Measurements from ENCODE around the gene ARHGEF40.

Gene ARHGEF40

GRCh38 chr14:21107283-21107800, 37.2 kb downstream of the ARHGEF40 start:
- H2AFZ ChIP-seq (ENCODE audit: low read length): peak overlapping the region; percentile 91
- H4K8ac ChIP-seq (ENCODE audit: low read depth, low read length): no peak overlapping the region
- H3K27ac ChIP-seq (replicated peaks; ENCODE audit: low read length): no peak overlapping the region
- H3K18ac ChIP-seq (ENCODE audit: low read length): no peak overlapping the region
- H3K14ac ChIP-seq (ENCODE audit: low read length): no peak overlapping the region
- H2BK12ac ChIP-seq (ENCODE audit: low read length): no peak overlapping the region
- no peak overlapping the region for H2BK120ac ChIP-seq (ENCODE audit: low read depth, low read length)
- no peak overlapping the region for H3K9ac ChIP-seq (ENCODE audit: low read depth, low read length, poor library complexity)
- H3K79me1 ChIP-seq (ENCODE audit: low read depth, low read length): no peaks in the 10 kb centered on the region
- no peaks in the 10 kb centered on the region for H3K36me3 ChIP-seq (replicated peaks in 1 of 2; ENCODE audit: control insufficient read depth in 2 of 2, insufficient read depth in 2 of 2, low read length in 2 of 2)
- H3K4me3 ChIP-seq (ENCODE audit: low read length in 2 of 2): no peak overlapping the region
- H2AK5ac ChIP-seq (ENCODE audit: low read depth, low read length): no peak overlapping the region
- no peak overlapping the region for H2BK5ac ChIP-seq (ENCODE audit: low read length)
- H3K4me2 ChIP-seq (ENCODE audit: insufficient read depth, low read length, poor library complexity, severe bottlenecking): no peak overlapping the region
- H3K9me3 ChIP-seq (replicated peaks in 1 of 2; ENCODE audit: control insufficient read depth in 2 of 2, insufficient read depth in 1 of 2, low read depth in 1 of 2, low read length in 2 of 2): no peaks in the 10 kb centered on the region
- no peak for DNase-seq (ENCODE audit: low spot score)
- H3K27me3 ChIP-seq (ENCODE audit: control insufficient read depth in 3 of 3, insufficient read depth in 3 of 3, low read depth in 1 of 3, low read length in 3 of 3): no peaks in the 10 kb centered on the region
- no peak overlapping the region for H4K91ac ChIP-seq (ENCODE audit: low read depth, low read length, poor library complexity)
- H3K23ac ChIP-seq (ENCODE audit: low read depth, low read length, poor library complexity): no peak overlapping the region
- H3K4ac ChIP-seq (ENCODE audit: low read length): no peak overlapping the region
- no CpG with 5 or more reads among the region's 5 CpGs for WGBS, 2 donors (ENCODE audit: extremely low coverage in 2 of 2, insufficient read length in 2 of 2, insufficient replicate concordance in 1 of 2)
- H3K4me1 ChIP-seq (ENCODE audit: control insufficient read depth in 2 of 2, insufficient read depth in 1 of 2, low read depth in 1 of 2, low read length in 2 of 2): peaks cover 20 to 30% of the 10 kb centered on the region in 2 donors
- H2BK15ac ChIP-seq (ENCODE audit: low read length): no peak overlapping the region

GRCh38 chr14:21108791-21109190, 38.7 kb downstream of the ARHGEF40 start:
- WGBS, 2 donors (ENCODE audit: extremely low coverage in 2 of 2, insufficient read length in 2 of 2, insufficient replicate concordance in 1 of 2): no CpG with 5 or more reads among the region's 4 CpGs
- no peak overlapping the region for H3K9ac ChIP-seq (ENCODE audit: low read depth, low read length, poor library complexity)
- H3K4me2 ChIP-seq (ENCODE audit: insufficient read depth, low read length, poor library complexity, severe bottlenecking): no peak overlapping the region
- DNase-seq (ENCODE audit: low spot score): no peak
- H3K4me3 ChIP-seq (ENCODE audit: low read length in 2 of 2): no peak overlapping the region
- no peaks in the 10 kb centered on the region for H3K9me3 ChIP-seq (replicated peaks in 1 of 2; ENCODE audit: control insufficient read depth in 2 of 2, insufficient read depth in 1 of 2, low read depth in 1 of 2, low read length in 2 of 2)
- no peak overlapping the region for H4K91ac ChIP-seq (ENCODE audit: low read depth, low read length, poor library complexity)
- H2BK120ac ChIP-seq (ENCODE audit: low read depth, low read length): no peak overlapping the region
- H3K4ac ChIP-seq (ENCODE audit: low read length): no peak overlapping the region
- no peak overlapping the region for H2BK5ac ChIP-seq (ENCODE audit: low read length)
- H2BK15ac ChIP-seq (ENCODE audit: low read length): no peak overlapping the region
- no peak overlapping the region for H2AK5ac ChIP-seq (ENCODE audit: low read depth, low read length)
- H3K18ac ChIP-seq (ENCODE audit: low read length): no peak overlapping the region
- H3K4me1 ChIP-seq (ENCODE audit: control insufficient read depth in 2 of 2, insufficient read depth in 1 of 2, low read depth in 1 of 2, low read length in 2 of 2): peaks cover 13 to 20% of the 10 kb centered on the region in 2 donors
- no peak overlapping the region for H3K14ac ChIP-seq (ENCODE audit: low read length)
- no peak overlapping the region for H2BK12ac ChIP-seq (ENCODE audit: low read length)
- no peaks in the 10 kb centered on the region for H3K36me3 ChIP-seq (replicated peaks in 1 of 2; ENCODE audit: control insufficient read depth in 2 of 2, insufficient read depth in 2 of 2, low read length in 2 of 2)
- H4K8ac ChIP-seq (ENCODE audit: low read depth, low read length): no peak overlapping the region
- H3K27ac ChIP-seq (replicated peaks; ENCODE audit: low read length): no peak overlapping the region
- no peak overlapping the region for H3K23ac ChIP-seq (ENCODE audit: low read depth, low read length, poor library complexity)
- H3K79me1 ChIP-seq (ENCODE audit: low read depth, low read length): no peaks in the 10 kb centered on the region
- no peaks in the 10 kb centered on the region for H3K27me3 ChIP-seq (ENCODE audit: control insufficient read depth in 3 of 3, insufficient read depth in 3 of 3, low read depth in 1 of 3, low read length in 3 of 3)
- H2AFZ ChIP-seq (ENCODE audit: low read length): no peak overlapping the region

- Histone ChIP-seq H3K27me3 (ENCODE audit: control insufficient read depth in 3 of 3, insufficient read depth in 3 of 3, low read depth in 1 of 3, low read length in 3 of 3) (no peaks in the 10 kb centered on the region), H3K9me3 (replicated peaks in 1 of 2; ENCODE audit: control insufficient read depth in 2 of 2, insufficient read depth in 1 of 2, low read depth in 1 of 2, low read length in 2 of 2) (no peaks in the 10 kb centered on the region), H3K14ac (ENCODE audit: low read length) (no peak overlapping the region), H3K36me3 (replicated peaks in 1 of 2; ENCODE audit: control insufficient read depth in 2 of 2, insufficient read depth in 2 of 2, low read length in 2 of 2) (no peaks in the 10 kb centered on the region), H4K8ac (ENCODE audit: low read depth, low read length) (no peak overlapping the region), H2BK120ac (ENCODE audit: low read depth, low read length) (no peak overlapping the region), H3K18ac (ENCODE audit: low read length) (no peak overlapping the region), H3K4me3 (ENCODE audit: low read length in 2 of 2) (no peak overlapping the region), H2AK5ac (ENCODE audit: low read depth, low read length) (no peak overlapping the region), H3K4me2 (ENCODE audit: insufficient read depth, low read length, poor library complexity, severe bottlenecking) (no peak overlapping the region), H3K27ac (replicated peaks; ENCODE audit: low read length) (no peak overlapping the region), H3K4ac (ENCODE audit: low read length) (no peak overlapping the region), H2BK5ac (ENCODE audit: low read length) (no peak overlapping the region), H4K91ac (ENCODE audit: low read depth, low read length, poor library complexity) (no peak overlapping the region), H3K23ac (ENCODE audit: low read depth, low read length, poor library complexity) (no peak overlapping the region), H2AFZ (ENCODE audit: low read length) (no peak overlapping the region), H3K4me1 (ENCODE audit: control insufficient read depth in 2 of 2, insufficient read depth in 1 of 2, low read depth in 1 of 2, low read length in 2 of 2) (peaks cover 12 to 19% of the 10 kb centered on the region in 2 donors), H3K9ac (ENCODE audit: low read depth, low read length, poor library complexity) (no peak overlapping the region), H3K79me1 (ENCODE audit: low read depth, low read length) (no peaks in the 10 kb centered on the region), H2BK12ac (ENCODE audit: low read length) (no peak overlapping the region), H2BK15ac (ENCODE audit: low read length) (no peak overlapping the region)
- no CpG with 5 or more reads among the region's 6 CpGs for WGBS, 2 donors (ENCODE audit: extremely low coverage in 2 of 2, insufficient read length in 2 of 2, insufficient replicate concordance in 1 of 2)
- DNase-seq (ENCODE audit: low spot score): no peak
Measured at GRCh38 chr14:21109377-21110138, 39.5 kb downstream of the ARHGEF40 start.

GRCh38 chr14:21112255-21112654, 42.2 kb downstream of the ARHGEF40 start:
- Histone ChIP-seq H3K18ac (ENCODE audit: low read length) (no peak overlapping the region), H4K8ac (ENCODE audit: low read depth, low read length) (no peak overlapping the region), H3K4me1 (ENCODE audit: control insufficient read depth in 2 of 2, insufficient read depth in 1 of 2, low read depth in 1 of 2, low read length in 2 of 2) (peaks cover 0 to 2% of the 10 kb centered on the region in 2 donors), H2BK120ac (ENCODE audit: low read depth, low read length) (no peak overlapping the region), H2AFZ (ENCODE audit: low read length) (no peak overlapping the region), H2BK15ac (ENCODE audit: low read length) (no peak overlapping the region), H2AK5ac (ENCODE audit: low read depth, low read length) (no peak overlapping the region), H2BK5ac (ENCODE audit: low read length) (no peak overlapping the region), H3K9me3 (replicated peaks in 1 of 2; ENCODE audit: control insufficient read depth in 2 of 2, insufficient read depth in 1 of 2, low read depth in 1 of 2, low read length in 2 of 2) (no peaks in the 10 kb centered on the region), H2BK12ac (ENCODE audit: low read length) (no peak overlapping the region), H3K23ac (ENCODE audit: low read depth, low read length, poor library complexity) (no peak overlapping the region), H3K9ac (ENCODE audit: low read depth, low read length, poor library complexity) (no peak overlapping the region), H3K14ac (ENCODE audit: low read length) (no peak overlapping the region), H3K4ac (ENCODE audit: low read length) (no peak overlapping the region), H3K4me2 (ENCODE audit: insufficient read depth, low read length, poor library complexity, severe bottlenecking) (no peak overlapping the region), H4K91ac (ENCODE audit: low read depth, low read length, poor library complexity) (no peak overlapping the region), H3K79me1 (ENCODE audit: low read depth, low read length) (no peaks in the 10 kb centered on the region), H3K27ac (replicated peaks; ENCODE audit: low read length) (no peak overlapping the region), H3K27me3 (ENCODE audit: control insufficient read depth in 3 of 3, insufficient read depth in 3 of 3, low read depth in 1 of 3, low read length in 3 of 3) (no peaks in the 10 kb centered on the region), H3K4me3 (ENCODE audit: low read length in 2 of 2) (no peak overlapping the region), H3K36me3 (replicated peaks in 1 of 2; ENCODE audit: control insufficient read depth in 2 of 2, insufficient read depth in 2 of 2, low read length in 2 of 2) (no peaks in the 10 kb centered on the region)
- DNase-seq (ENCODE audit: low spot score): no peak
- no CpG with 5 or more reads among the region's 4 CpGs for WGBS, 2 donors (ENCODE audit: extremely low coverage in 2 of 2, insufficient read length in 2 of 2, insufficient replicate concordance in 1 of 2)

Measured in neuronal stem cell (in vitro differentiated cells).